ENCODE data around the gene DDA1.
A peak's percentile ranks its signal among the peaks of the same experiment; 100 is the strongest.

Gene DDA1

GRCh38 chr19:17347361-17347760 lies 38.0 kb downstream of the DDA1 start:
- Histone ChIP-seq H3K27ac (ENCODE audit: low read depth, low read length) (no peak overlapping the region), H3K4me2 (ENCODE audit: low read length) (no peak overlapping the region), H3K36me3 (ENCODE audit: control insufficient read depth in 1 of 2, insufficient read depth in 2 of 2, low read length in 2 of 2) (no peaks in the 10 kb centered on the region)

GRCh38 chr19:17347877-17348276 lies 38.5 kb downstream of the DDA1 start:
- no CpG with 5 or more reads among the region's 2 CpGs for WGBS (ENCODE audit: extremely low coverage, insufficient coverage, insufficient read length)
- DNase-seq, result no peak
- no peaks in the 10 kb centered on the region for H3K79me1 ChIP-seq (ENCODE audit: low read length)
- H2AK5ac ChIP-seq (ENCODE audit: low read length), result no peak overlapping the region
- no peak overlapping the region for H3K9ac ChIP-seq (ENCODE audit: low read length)
- no peak overlapping the region for H3K23ac ChIP-seq (ENCODE audit: low read length)
- no peak overlapping the region for H2BK12ac ChIP-seq (ENCODE audit: low read length)
- H2BK5ac ChIP-seq (ENCODE audit: low read depth, low read length, poor library complexity), result no peak overlapping the region
- no peak overlapping the region for H2AFZ ChIP-seq (ENCODE audit: insufficient read depth, low read length, poor library complexity)
- H3K9me3 ChIP-seq (ENCODE audit: insufficient read depth, low read depth, low read length), result peaks cover 2% of the 10 kb centered on the region
- H3K14ac ChIP-seq (ENCODE audit: low read length), result no peak overlapping the region
- H3K36me3 ChIP-seq (ENCODE audit: control insufficient read depth in 1 of 2, insufficient read depth in 2 of 2, low read length in 2 of 2), result no peaks in the 10 kb centered on the region
- H3K79me2 ChIP-seq (ENCODE audit: control insufficient read depth, insufficient read depth, low read length, poor library complexity), result no peaks in the 10 kb centered on the region
- H2BK120ac ChIP-seq (ENCODE audit: insufficient read depth, low read length, poor library complexity), result no peak overlapping the region
- no peak overlapping the region for H3K18ac ChIP-seq (ENCODE audit: low read length)
- H4K8ac ChIP-seq (ENCODE audit: low read depth, low read length), result no peak overlapping the region
- no peak overlapping the region for H3K27ac ChIP-seq (ENCODE audit: low read depth, low read length)
- no peak overlapping the region for H3K4me3 ChIP-seq (ENCODE audit: low read depth, low read length)
- H3K4me1 ChIP-seq (ENCODE audit: control insufficient read depth in 1 of 2, insufficient read depth in 2 of 2, low read length in 2 of 2), result peaks cover 0 to 2% of the 10 kb centered on the region in 2 experiments
- no peak overlapping the region for H3K4ac ChIP-seq (ENCODE audit: low read depth, low read length)
- H3K4me2 ChIP-seq (ENCODE audit: low read length), result no peak overlapping the region
- no peaks in the 10 kb centered on the region for H3K27me3 ChIP-seq (ENCODE audit: insufficient read depth, low read length)
- no peak overlapping the region for H4K12ac ChIP-seq (ENCODE audit: low read depth, low read length)
- no peak overlapping the region for H4K91ac ChIP-seq (ENCODE audit: low read depth, low read length)

More at GRCh38 chr19:17347361-17347760, 38.0 kb downstream of the DDA1 start:
- Histone ChIP-seq H4K12ac (ENCODE audit: low read depth, low read length) (no peak overlapping the region), H3K79me2 (ENCODE audit: control insufficient read depth, insufficient read depth, low read length, poor library complexity) (no peaks in the 10 kb centered on the region), H3K9ac (ENCODE audit: low read length) (no peak overlapping the region), H3K14ac (ENCODE audit: low read length) (no peak overlapping the region), H4K91ac (ENCODE audit: low read depth, low read length) (no peak overlapping the region), H2AFZ (ENCODE audit: insufficient read depth, low read length, poor library complexity) (no peak overlapping the region), H2BK120ac (ENCODE audit: insufficient read depth, low read length, poor library complexity) (no peak overlapping the region), H3K4me1 (ENCODE audit: control insufficient read depth in 1 of 2, insufficient read depth in 2 of 2, low read length in 2 of 2) (peaks cover 0 to 2% of the 10 kb centered on the region in 2 experiments), H2BK5ac (ENCODE audit: low read depth, low read length, poor library complexity) (no peak overlapping the region), H2BK12ac (ENCODE audit: low read length) (no peak overlapping the region), H4K8ac (ENCODE audit: low read depth, low read length) (no peak overlapping the region), H3K79me1 (ENCODE audit: low read length) (no peaks in the 10 kb centered on the region), H3K4ac (ENCODE audit: low read depth, low read length) (no peak overlapping the region), H3K9me3 (ENCODE audit: insufficient read depth, low read depth, low read length) (peaks cover 2% of the 10 kb centered on the region), H2AK5ac (ENCODE audit: low read length) (no peak overlapping the region), H3K4me3 (ENCODE audit: low read depth, low read length) (no peak overlapping the region), H3K23ac (ENCODE audit: low read length) (no peak overlapping the region), H3K27me3 (ENCODE audit: insufficient read depth, low read length) (no peaks in the 10 kb centered on the region), H3K18ac (ENCODE audit: low read length) (no peak overlapping the region)
- WGBS (ENCODE audit: extremely low coverage, insufficient coverage, insufficient read length), result no CpG with 5 or more reads among the region's 6 CpGs
- DNase-seq, result no peak

GRCh38 chr19:17348700-17349099 lies 39.3 kb downstream of the DDA1 start:
- H2BK5ac ChIP-seq (ENCODE audit: low read depth, low read length, poor library complexity), result no peak overlapping the region
- H3K23ac ChIP-seq (ENCODE audit: low read length), result no peak overlapping the region
- H4K12ac ChIP-seq (ENCODE audit: low read depth, low read length), result no peak overlapping the region
- WGBS (ENCODE audit: extremely low coverage, insufficient coverage, insufficient read length), result no CpG with 5 or more reads among the region's 12 CpGs
- no peak overlapping the region for H2AFZ ChIP-seq (ENCODE audit: insufficient read depth, low read length, poor library complexity)
- H2AK5ac ChIP-seq (ENCODE audit: low read length), result no peak overlapping the region
- no peak overlapping the region for H4K91ac ChIP-seq (ENCODE audit: low read depth, low read length)
- H3K4me3 ChIP-seq (ENCODE audit: low read depth, low read length), result no peak overlapping the region
- no peak overlapping the region for H3K18ac ChIP-seq (ENCODE audit: low read length)
- H3K4ac ChIP-seq (ENCODE audit: low read depth, low read length), result no peak overlapping the region
- H3K9me3 ChIP-seq (ENCODE audit: insufficient read depth, low read depth, low read length), result peaks cover 2% of the 10 kb centered on the region
- H2BK120ac ChIP-seq (ENCODE audit: insufficient read depth, low read length, poor library complexity), result no peak overlapping the region
- H3K27me3 ChIP-seq (ENCODE audit: insufficient read depth, low read length), result no peaks in the 10 kb centered on the region
- no peak overlapping the region for H3K27ac ChIP-seq (ENCODE audit: low read depth, low read length)
- H3K79me2 ChIP-seq (ENCODE audit: control insufficient read depth, insufficient read depth, low read length, poor library complexity), result no peaks in the 10 kb centered on the region
- no peak overlapping the region for H3K14ac ChIP-seq (ENCODE audit: low read length)
- H3K36me3 ChIP-seq (ENCODE audit: control insufficient read depth in 1 of 2, insufficient read depth in 2 of 2, low read length in 2 of 2), result no peaks in the 10 kb centered on the region
- H2BK12ac ChIP-seq (ENCODE audit: low read length), result no peak overlapping the region
- peaks cover 0 to 2% of the 10 kb centered on the region in 2 experiments for H3K4me1 ChIP-seq (ENCODE audit: control insufficient read depth in 1 of 2, insufficient read depth in 2 of 2, low read length in 2 of 2)
- peak overlapping the region; percentile 35 for H3K4me2 ChIP-seq (ENCODE audit: low read length)
- no peak overlapping the region for H3K9ac ChIP-seq (ENCODE audit: low read length)
- no peaks in the 10 kb centered on the region for H3K79me1 ChIP-seq (ENCODE audit: low read length)
- no peak for DNase-seq
- H4K8ac ChIP-seq (ENCODE audit: low read depth, low read length), result peak overlapping the region; percentile 78

- Histone ChIP-seq H3K36me3 (ENCODE audit: control insufficient read depth in 1 of 2, insufficient read depth in 2 of 2, low read length in 2 of 2) (no peaks in the 10 kb centered on the region), H2AK5ac (ENCODE audit: low read length) (no peak overlapping the region), H3K79me1 (ENCODE audit: low read length) (no peaks in the 10 kb centered on the region), H3K9ac (ENCODE audit: low read length) (no peak overlapping the region), H4K8ac (ENCODE audit: low read depth, low read length) (no peak overlapping the region), H2BK120ac (ENCODE audit: insufficient read depth, low read length, poor library complexity) (no peak overlapping the region), H3K27ac (ENCODE audit: low read depth, low read length) (no peak overlapping the region), H3K27me3 (ENCODE audit: insufficient read depth, low read length) (no peaks in the 10 kb centered on the region), H3K79me2 (ENCODE audit: control insufficient read depth, insufficient read depth, low read length, poor library complexity) (no peaks in the 10 kb centered on the region), H3K23ac (ENCODE audit: low read length) (no peak overlapping the region), H2BK5ac (ENCODE audit: low read depth, low read length, poor library complexity) (no peak overlapping the region), H4K91ac (ENCODE audit: low read depth, low read length) (no peak overlapping the region), H2AFZ (ENCODE audit: insufficient read depth, low read length, poor library complexity) (no peak overlapping the region), H3K4me1 (ENCODE audit: control insufficient read depth in 1 of 2, insufficient read depth in 2 of 2, low read length in 2 of 2) (peaks cover 0 to 2% of the 10 kb centered on the region in 2 experiments), H3K14ac (ENCODE audit: low read length) (no peak overlapping the region), H4K12ac (ENCODE audit: low read depth, low read length) (no peak overlapping the region), H3K9me3 (ENCODE audit: insufficient read depth, low read depth, low read length) (peaks cover 2% of the 10 kb centered on the region), H2BK12ac (ENCODE audit: low read length) (no peak overlapping the region), H3K4ac (ENCODE audit: low read depth, low read length) (no peak overlapping the region), H3K4me2 (ENCODE audit: low read length) (no peak overlapping the region), H3K4me3 (ENCODE audit: low read depth, low read length) (no peak overlapping the region), H3K18ac (ENCODE audit: low read length) (no peak overlapping the region)
- DNase-seq, result peak in 1 of 2 donors; percentile 23
- WGBS (ENCODE audit: extremely low coverage, insufficient coverage, insufficient read length), result no CpG with 5 or more reads among the region's 45 CpGs
These were observed 42.6 kb downstream of the DDA1 start for GRCh38 chr19:17351815-17352435.
